BJ (cell line): ENCODE data around the gene PTGES3. TPM values are rescaled to one million over a fixed set of nuclear protein-coding genes. Genes with fewer than 3 reads are reported as not detected.
"Not testable (repeated sequence)": the region's sequence is repeated elsewhere in the genome, so short reads cannot be mapped to it uniquely, and the experiment has no call there.

Experiments used
- CTCF ChIA-PET: fragments of 350-600 bp; formaldehyde crosslinking; extraction: SDS; loops from one replicate; lab custom pipeline; 2021; ENCODE audit warnings: antibody characterized with exemption, inconsistent platforms; lab: Yijun Ruan, JAX
- POLR2A ChIA-PET: fragments of 300-600 bp; sonication (Branson Sonifier 250); formaldehyde crosslinking; extraction: SDS; loops from one replicate; lab custom pipeline; 2021; ENCODE audit warnings: antibody characterized with exemption; lab: Charles Lee
- DNase-seq: peaks from one replicate; pipeline ENCODE4 v3.0.0-alpha.2; 2011; ENCODE audit warnings: low read depth
- H3K27me3 ChIP-seq: 2 replicates; pipeline ENCODE4 v1.6.0; 2011; ENCODE audit warnings: low read length; ENCODE audit not compliant: control insufficient read depth, insufficient read depth
- H3K36me3 ChIP-seq: 2 replicates; pipeline ENCODE4 v1.5.1; 2011; ENCODE audit warnings: low read length; ENCODE audit not compliant: control insufficient read depth, insufficient read depth
- H3K4me3 ChIP-seq: 2 replicates; pipeline ENCODE4 v1.5.1; 2011; ENCODE audit warnings: low read depth, mild to moderate bottlenecking, control low read depth, low read length
- CTCF ChIP-seq: IDR thresholded peaks from 2 replicates; pipeline ENCODE4 v1.5.1; 2011; ENCODE audit warnings: low read depth, mild to moderate bottlenecking, control low read depth, inconsistent platforms, low read length, moderate library complexity; ENCODE audit not compliant: insufficient read depth
- polyA minus RNA-seq: library from RNA; depleted of rRNA, polyadenylated mRNA; stranded (reverse); fragments of >200 nt; gene quantifications from 2 replicates; pipeline ENCODE4 v1.2.3, GENCODE V29; 2011; rRNA and poly(A)+ RNA removed
- polyA plus RNA-seq: library from polyadenylated mRNA; depleted of rRNA; stranded (reverse); fragments of >200 nt; gene quantifications from 2 replicates; pipeline ENCODE4 v1.2.3, GENCODE V29; 2011; rRNA removed

The PTGES3 gene
- polyA plus RNA-seq (24.7 and 49.1 TPM in 2 replicates), polyA minus RNA-seq (10.9 and 22.7 TPM in 2 replicates)

- peak; percentile 92 for DNase-seq
- Histone ChIP-seq H3K4me3 (peak within 1 kb of the TSS; percentile 73), H3K27me3 (no peaks in the 10 kb centered on the region), H3K36me3 (no peaks in the 10 kb centered on the region; the same call in 1 of the 2 replicates)
- ChIA-PET POLR2A (interaction anchor here (0.6 to 0.7 kb wide), 2 partner anchors 33 to 37 kb away, joined by 3 to 18 read pairs; partner anchors contain the start of gene NACA), CTCF (interaction anchor here (0.6 to 1.5 kb wide), 3 partner anchors 10 to 51 kb away, joined by 3 read pairs; no protein-coding TSS in a partner anchor)
- TF ChIP-seq CTCF, result no peak
Measured at GRCh38 chr12:56688129-56688845, at the start of gene PTGES3. PTGES3 (minus strand) TSS chr12:56688284; CDS start chr12:56687999, 285 bp downstream.

GRCh38 chr12:56728139-56728861 lies 40.2 kb upstream of the PTGES3 start:
- no peaks in the 10 kb centered on the region for H3K27me3 ChIP-seq
- no peak for TF ChIP-seq CTCF
- ChIA-PET POLR2A (no interaction called here), CTCF (no interaction called here)
- H3K36me3 ChIP-seq, result no peaks in the 10 kb centered on the region
- DNase-seq, result no peak
- no peak overlapping the region for H3K4me3 ChIP-seq

GRCh38 chr12:56726196-56726675 lies 38.2 kb upstream of the PTGES3 start:
- H3K36me3 ChIP-seq, H3K4me3 ChIP-seq, DNase-seq, POLR2A ChIA-PET, H3K27me3 ChIP-seq: not testable (repeated sequence)
- CTCF ChIA-PET, result interaction anchor here (0.6 to 1.4 kb wide), 3 partner anchors 12 to 106 kb away, joined by 3 read pairs; no protein-coding TSS in a partner anchor

GRCh38 chr12:56725723-56726102 lies 37.6 kb upstream of the PTGES3 start:
- no peak for DNase-seq
- TF ChIP-seq CTCF, result no peak
- Histone ChIP-seq H3K27me3 (no peaks in the 10 kb centered on the region), H3K36me3 (peaks cover 4% of the 10 kb centered on the region; the same call in 1 of the 2 replicates), H3K4me3 (peak overlapping the region; percentile 99)
- ChIA-PET POLR2A (interaction anchor here (0.5 to 1.0 kb wide), 7 partner anchors 16 to 422 kb away, joined by 3 to 16 read pairs (median 3); partner anchors contain the start of gene PTGES3), CTCF (interaction anchor here (0.6 to 1.4 kb wide), 7 partner anchors 11 to 569 kb away, joined by 3 to 4 read pairs (median 3); no protein-coding TSS in a partner anchor)

- H3K27me3 ChIP-seq, result no peaks in the 10 kb centered on the region
- ChIA-PET CTCF (interaction anchor here (0.7 to 1.4 kb wide), 5 partner anchors 11 to 570 kb away, joined by 3 to 4 read pairs (median 3); no protein-coding TSS in a partner anchor), POLR2A (interaction anchor here (0.5 to 1.0 kb wide), 7 partner anchors 15 to 423 kb away, joined by 3 to 16 read pairs (median 3); partner anchors contain the start of gene PTGES3)
- peak within 1 kb of the TSS; percentile 99 for H3K4me3 ChIP-seq
- peak; percentile 95 for DNase-seq
- H3K36me3 ChIP-seq, result peaks cover 5% of the 10 kb centered on the region
- TF ChIP-seq CTCF, result no peak
Measured at GRCh38 chr12:56724972-56725722, 37.1 kb upstream of the PTGES3 start, which contains the start of gene NACA. NACA (minus strand) TSS chr12:56725299; CDS start chr12:56724521, 778 bp downstream.
